H1 (cell line): ENCODE data around the gene RAB40C. TPM values are rescaled to one million over a fixed set of nuclear protein-coding genes. Genes with fewer than 3 reads are reported as not detected.
A peak's percentile ranks its signal among the peaks of the same experiment; 100 is the strongest.

Experiments used
- CTCF ChIA-PET: fragments of 300-600 bp; sonication (Branson Sonifier 250); formaldehyde crosslinking; loops from one replicate; lab custom pipeline; 2021; ENCODE audit not compliant: partially characterized antibody; lab: Charles Lee
- POLR2A ChIA-PET: fragments of 300-600 bp; sonication (Branson Sonifier 250); formaldehyde crosslinking; loops from one replicate; lab custom pipeline; 2021; ENCODE audit warnings: inconsistent platforms; ENCODE audit not compliant: partially characterized antibody; lab: Charles Lee
- DNase-seq, 2 experiments: peaks; one replicate each; pipeline versions ENCODE4 v3.0.0 to v3.0.0-alpha.2; 2010 to 2022; ENCODE audit warnings: low spot score in 2 of 2, low read depth in 1 of 2, mixed read lengths in 1 of 2
- FAIRE-seq: peaks from 2 replicates; lab custom pipeline; 2011; peaks lifted over from hg19 to GRCh38; lab: Jason Lieb, UNC
- H2AFZ ChIP-seq: 2 replicates; pipeline ENCODE4 v1.8.1; 2012; ENCODE audit warnings: low read length, inconsistent platforms
- H2AK5ac ChIP-seq: 2 replicates; pipeline ENCODE4 v1.6.1; 2013; ENCODE audit warnings: low read depth, low read length
- H2BK120ac ChIP-seq: replicated peaks from 2 replicates; pipeline ENCODE3; 2013; ENCODE audit warnings: low read depth, low read length, inconsistent platforms
- H2BK12ac ChIP-seq: 2 replicates; pipeline ENCODE4 v1.6.1; 2013; ENCODE audit warnings: low read depth, low read length
- H2BK15ac ChIP-seq: 2 replicates; pipeline ENCODE4 v1.6.1; 2013; ENCODE audit warnings: low read length
- H2BK20ac ChIP-seq: 2 replicates; pipeline ENCODE4 v1.6.1; 2013; ENCODE audit warnings: low read length
- H2BK5ac ChIP-seq: 2 replicates; pipeline ENCODE4 v1.6.1; 2013; ENCODE audit warnings: low read depth, low read length
- H3K14ac ChIP-seq: 2 replicates; pipeline ENCODE4 v1.6.1; 2013; ENCODE audit warnings: inconsistent platforms; ENCODE audit not compliant: insufficient read length
- H3K18ac ChIP-seq: 2 replicates; pipeline ENCODE4 v1.6.1; 2013; ENCODE audit warnings: low read length; ENCODE audit errors: extremely low read depth
- H3K23ac ChIP-seq: 2 replicates; pipeline ENCODE4 v1.6.1; 2013; ENCODE audit warnings: inconsistent platforms; ENCODE audit not compliant: insufficient read length
- H3K23me2 ChIP-seq: 2 replicates; pipeline ENCODE4 v1.6.1; 2013; ENCODE audit warnings: low read depth, low read length
- H3K27ac ChIP-seq: 2 replicates; pipeline ENCODE4 v1.6.1; 2011; ENCODE audit warnings: low read depth, low read length, inconsistent platforms
- H3K27me3 ChIP-seq, 4 experiments: replicated peaks in 1 of 4; 1 replicate in 1 of 4; 2 replicates in 3 of 4; pipeline versions ENCODE4 v1.6.1 to v1.8.1; 2011 to 2013; ENCODE audit warnings: low read length in 3 of 4, mild to moderate bottlenecking in 3 of 4, inconsistent platforms in 2 of 4, mixed read lengths in 2 of 4, moderate library complexity in 1 of 4; ENCODE audit not compliant: control insufficient read depth in 3 of 4, insufficient read depth in 3 of 4; ENCODE audit errors: extremely low read depth in 1 of 4
- H3K36me3 ChIP-seq, 4 experiments: 2 replicates each; pipeline versions ENCODE4 v1.6.1 to v1.8.1; 2011 to 2013; ENCODE audit warnings: mild to moderate bottlenecking in 4 of 4, low read length in 3 of 4, moderate library complexity in 2 of 4, control low read depth in 1 of 4, inconsistent platforms in 1 of 4; ENCODE audit not compliant: insufficient read depth in 4 of 4, control insufficient read depth in 2 of 4
- H3K4ac ChIP-seq: replicated peaks from 2 replicates; pipeline ENCODE3; 2013; ENCODE audit warnings: low read length, low read depth, mixed read lengths, inconsistent platforms; ENCODE audit not compliant: insufficient read length
- H3K4me1 ChIP-seq, 4 experiments: replicated peaks in 1 of 4; 1 replicate in 1 of 4; 2 replicates in 3 of 4; pipeline versions ENCODE4 v1.6.1 to v1.8.1; 2011 to 2013; ENCODE audit warnings: low read length in 3 of 4, inconsistent platforms in 2 of 4, mixed read lengths in 1 of 4; ENCODE audit not compliant: insufficient read depth in 4 of 4, control insufficient read depth in 3 of 4
- H3K4me2 ChIP-seq, 2 experiments: 2 replicates each; pipeline versions ENCODE4 v1.6.1 to v1.8.1; 2011 to 2013; ENCODE audit warnings: low read depth in 2 of 2, low read length in 2 of 2, control low read depth in 1 of 2, inconsistent platforms in 1 of 2, mild to moderate bottlenecking in 1 of 2; ENCODE audit not compliant: insufficient read depth in 1 of 2
- H3K4me3 ChIP-seq, 4 experiments: fragments of 200-600, 300-600 bp in 1 of 4; sonication (generic), shearing (Covaris generic), sonication (Bioruptor Twin) in 1 of 4; 2 replicates each; pipeline versions ENCODE4 v1.5.1 to v1.8.1; 2011 to 2016; ENCODE audit warnings: low read length in 4 of 4, low read depth in 3 of 4, control low read depth in 2 of 4, inconsistent platforms in 2 of 4, mild to moderate bottlenecking in 2 of 4, mixed read lengths in 1 of 4, moderate library complexity in 1 of 4; ENCODE audit not compliant: insufficient read depth in 2 of 4; ENCODE audit errors: extremely low read depth in 1 of 4
- H3K56ac ChIP-seq: replicated peaks from 2 replicates; pipeline ENCODE3; 2013; ENCODE audit warnings: low read depth, mild to moderate bottlenecking, mixed read lengths, low read length, inconsistent platforms; ENCODE audit not compliant: insufficient read length
- H3K79me1 ChIP-seq: 2 replicates; pipeline ENCODE4 v1.6.1; 2013; ENCODE audit warnings: low read depth, low read length, control low read depth
- H3K79me2 ChIP-seq, 2 experiments: 2 replicates each; pipeline versions ENCODE4 v1.6.1 to v1.8.1; 2012 to 2013; ENCODE audit warnings: low read length in 2 of 2, mild to moderate bottlenecking in 2 of 2, inconsistent platforms in 1 of 2; ENCODE audit not compliant: insufficient read depth in 2 of 2, control insufficient read depth in 1 of 2
- H3K9ac ChIP-seq, 4 experiments: replicated peaks in 1 of 4; 1 replicate in 1 of 4; 2 replicates in 3 of 4; pipeline versions ENCODE4 v1.6.1 to v1.8.1; 2011 to 2013; ENCODE audit warnings: low read depth in 3 of 4, low read length in 3 of 4, control low read depth in 2 of 4, mild to moderate bottlenecking in 2 of 4, moderate library complexity in 2 of 4, inconsistent platforms in 1 of 4; ENCODE audit errors: extremely low read depth in 1 of 4
- H3K9me3 ChIP-seq, 2 experiments: 2 replicates each; pipeline versions ENCODE4 v1.6.1 to v1.8.1; 2012 to 2013; ENCODE audit warnings: mild to moderate bottlenecking in 2 of 2, moderate library complexity in 2 of 2, control low read depth in 1 of 2, inconsistent platforms in 1 of 2, low read depth in 1 of 2, low read length in 1 of 2, mixed read lengths in 1 of 2; ENCODE audit not compliant: insufficient read depth in 2 of 2
- H4K20me1 ChIP-seq, 2 experiments: replicated peaks in 1 of 2; 2 replicates each; pipeline versions ENCODE3 to v1.8.1; 2011 to 2013; ENCODE audit warnings: inconsistent platforms in 2 of 2, low read length in 2 of 2, mild to moderate bottlenecking in 1 of 2; ENCODE audit not compliant: insufficient read depth in 2 of 2, control insufficient read depth in 1 of 2
- H4K5ac ChIP-seq: 2 replicates; pipeline ENCODE4 v1.6.1; 2013; ENCODE audit warnings: low read length, low read depth, mixed read lengths, inconsistent platforms; ENCODE audit not compliant: insufficient read length
- H4K8ac ChIP-seq: 2 replicates; pipeline ENCODE4 v1.8.0; 2013; ENCODE audit warnings: mild to moderate bottlenecking, moderate library complexity, low read length, inconsistent platforms; ENCODE audit not compliant: insufficient read depth; ENCODE audit errors: extremely low read depth
- H4K91ac ChIP-seq: replicated peaks from 2 replicates; pipeline ENCODE3; 2013; ENCODE audit warnings: low read length, mixed read lengths, inconsistent platforms; ENCODE audit not compliant: insufficient read length
- EP300 ChIP-seq, 2 experiments: IDR thresholded peaks; 1 replicate in 1 of 2; 2 replicates in 1 of 2; pipeline ENCODE4 v1.6.1; 2011 to 2012; ENCODE audit warnings: low read depth in 2 of 2, low read length in 2 of 2, mild to moderate bottlenecking in 2 of 2, borderline replicate concordance in 1 of 2, inconsistent platforms in 1 of 2, moderate library complexity in 1 of 2
- EZH2 ChIP-seq: fragments of 200-600 bp; sonication (generic); IDR thresholded peaks from 2 replicates; pipeline ENCODE4 v1.7.1; 2012; ENCODE audit warnings: low read depth, mild to moderate bottlenecking, moderate library complexity, low read length, inconsistent platforms; ENCODE audit not compliant: severe bottlenecking
- HDAC2 ChIP-seq, 2 experiments: fragments of 300-600 bp in 1 of 2; sonication (generic) in 1 of 2; IDR thresholded peaks; 2 replicates each; pipeline ENCODE4 v1.6.1; 2011 to 2012; ENCODE audit warnings: low read depth in 2 of 2, low read length in 2 of 2, mild to moderate bottlenecking in 2 of 2, moderate library complexity in 2 of 2, borderline replicate concordance in 1 of 2, inconsistent platforms in 1 of 2
- JUN ChIP-seq: IDR thresholded peaks from 2 replicates; pipeline ENCODE4 v1.6.1; 2011; ENCODE audit warnings: low read depth, mild to moderate bottlenecking, improper control_type of control experiment, low read length
- KDM4A ChIP-seq: IDR thresholded peaks from one replicate; pipeline ENCODE4 v1.7.1; 2012; ENCODE audit warnings: low read depth, mild to moderate bottlenecking, moderate library complexity, low read length, inconsistent platforms; ENCODE audit not compliant: severe bottlenecking
- TCF12 ChIP-seq: IDR thresholded peaks from 2 replicates; pipeline ENCODE4 v1.6.1; 2011; ENCODE audit warnings: low read depth, mild to moderate bottlenecking, low read length
- WGBS, 2 experiments: shearing (Covaris generic) in 1 of 2; methylation state at CpG; one replicate each; pipeline versions ENCODE4 v1.1.6 to v1.1.7; 2013 to 2015; ENCODE audit warnings: low lambda C conversion rate in 2 of 2, mixed read lengths in 2 of 2, inconsistent platforms in 1 of 2, low coverage in 1 of 2, missing lambda C conversion rate in 1 of 2; ENCODE audit not compliant: insufficient replicate concordance in 2 of 2, insufficient coverage in 1 of 2, insufficient read length in 1 of 2; ENCODE audit errors: extremely low coverage in 1 of 2, missing lambda C conversion rate in 1 of 2; 5-methylcytosine and 5-hydroxymethylcytosine counted together
- polyA plus RNA-seq, 7 experiments: library from polyadenylated mRNA; depleted of rRNA in 3 of 7; stranded (reverse) in 5 of 7; unstranded in 2 of 7; fragments of >200 nt in 5 of 7; fragments of 200-250 nt in 2 of 7; gene quantifications; 1 replicate in 5 of 7; 2 replicates in 1 of 7; 4 replicates in 1 of 7; pipeline versions ENCODE4 v1.2.1 to v1.2.3, GENCODE V29; 2011 to 2013; ENCODE audit warnings: missing spikeins in 2 of 7, mixed read lengths in 2 of 7
- total RNA-seq: library from RNA; stranded (reverse); fragmentation: NEBNext Ultra II Directional; extraction: Animal tissue kit (Norgen Biotek cat#: 25700); gene quantifications from 2 replicates; pipeline ENCODE4 v1.2.1, GENCODE V29; 2021
- TF ChIP-seq, protein P1 (sequence below), 3 experiments: IDR thresholded peaks; 1 replicate in 2 of 3; 2 replicates in 1 of 3; pipeline versions ENCODE4 v1.5.1 to v1.6.1; 2011; ENCODE audit warnings: low read length in 3 of 3, mild to moderate bottlenecking in 3 of 3, inconsistent platforms in 2 of 3, low read depth in 1 of 3, moderate library complexity in 1 of 3; ENCODE audit not compliant: insufficient read depth in 1 of 3; ENCODE audit errors: control extremely low read depth in 1 of 3

The RAB40C gene
- total and polyA plus RNA-seq, 2 of the 8 experiments (the other 6 are each of a cell fraction or from before 2014, with no cell fraction given) = 13.9 to 15.6 TPM

DNA sequence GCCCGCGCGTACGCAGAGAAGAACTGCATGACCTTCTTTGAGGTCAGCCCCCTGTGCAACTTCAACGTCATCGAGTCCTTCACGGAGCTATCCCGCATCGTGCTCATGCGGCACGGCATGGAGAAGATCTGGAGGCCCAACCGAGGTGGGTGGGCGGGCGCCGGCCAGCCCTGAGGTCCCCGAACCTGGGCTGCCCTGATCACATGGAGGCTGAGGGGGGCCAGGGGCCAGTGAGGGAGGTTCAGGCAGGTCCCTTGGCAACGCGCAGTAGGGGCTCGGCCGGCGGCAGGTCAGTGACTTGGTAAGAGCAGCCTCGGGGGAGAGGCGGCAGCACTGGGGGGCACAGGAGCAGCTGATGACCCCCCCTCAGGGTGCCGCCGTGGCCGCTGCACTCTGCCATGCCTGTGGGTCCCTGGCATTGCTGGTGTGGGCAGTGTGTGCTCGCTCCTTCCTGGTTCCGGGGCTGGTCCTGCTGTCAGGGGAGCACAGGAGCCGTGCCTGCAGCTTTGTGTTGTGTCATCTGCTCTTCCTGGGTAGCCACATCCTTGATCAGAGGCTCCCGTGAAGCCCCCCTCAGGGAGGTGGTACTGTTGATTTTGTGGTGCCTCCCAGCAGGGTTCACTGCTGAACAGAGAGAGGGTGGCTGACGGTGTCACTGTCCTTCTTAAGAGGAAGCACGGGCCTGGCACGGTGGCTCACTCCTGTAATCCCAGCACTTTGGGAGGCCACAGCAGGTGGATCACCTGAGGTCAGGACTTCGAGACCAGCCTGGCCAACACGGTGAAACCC lies 36.3 kb downstream of the RAB40C start:
- no peak overlapping the region for H3K56ac ChIP-seq
- H2BK120ac ChIP-seq = no peak overlapping the region
- no peak overlapping the region for H3K18ac ChIP-seq
- H4K91ac ChIP-seq = no peak overlapping the region
- H2BK12ac ChIP-seq = no peak overlapping the region
- POLR2A ChIA-PET = interaction anchor here (2.5 kb wide), 1 partner anchor 10 kb away, joined by 16 read pairs; the partner anchor contains the start of gene METTL26
- H2AFZ ChIP-seq = no peak overlapping the region
- H3K27ac ChIP-seq = no peak overlapping the region
- no peak overlapping the region for H3K14ac ChIP-seq
- CTCF ChIA-PET = interaction anchor here (0.9 to 1.8 kb wide), 3 partner anchors 10 to 86 kb away, joined by 3 to 4 read pairs (median 3); partner anchors contain the start of gene METTL26
- no peak overlapping the region for H3K4me3 ChIP-seq
- no peak overlapping the region for H4K5ac ChIP-seq
- H3K36me3 ChIP-seq = peaks cover 0 to 4% (median 0%) of the 10 kb centered on the region in 4 experiments; a peak in 1 of 8 replicates
- 0 out of 2 replicates have a peak overlapping the region, but pooled peaks have one; percentile 46 for H2BK15ac ChIP-seq
- H3K9ac ChIP-seq = no peak overlapping the region
- H3K79me1 ChIP-seq = peaks cover 4% of the 10 kb centered on the region; the same call in 1 of the 2 replicates
- H2BK20ac ChIP-seq = no peak overlapping the region
- 96% methylated on average over 26 of the region's 35 CpGs; no CpG with 5 or more reads in 1 of the 2 experiments for WGBS, 2 experiments
- H3K79me2 ChIP-seq = no peaks in the 10 kb centered on the region
- no peaks in the 10 kb centered on the region for H3K9me3 ChIP-seq
- no peak for DNase-seq
- peak overlapping the region; percentile 12; the same call in 1 of the 2 replicates for H4K8ac ChIP-seq
- H2AK5ac ChIP-seq = no peak overlapping the region
- peak overlapping the region; percentile 44; the same call in 1 of the 2 replicates for H2BK5ac ChIP-seq
- H3K23ac ChIP-seq = no peak overlapping the region
- FAIRE-seq = no peak
- no peak overlapping the region for H3K4ac ChIP-seq
- H3K4me2 ChIP-seq = no peak overlapping the region
- H4K20me1 ChIP-seq = peaks cover 0 to 2% of the 10 kb centered on the region in 2 experiments
- H3K23me2 ChIP-seq = peaks cover 1% of the 10 kb centered on the region; the same call in 1 of the 2 replicates
- no peaks in the 10 kb centered on the region for H3K27me3 ChIP-seq
- H3K4me1 ChIP-seq = peaks cover 0 to 34% (median 22%) of the 10 kb centered on the region in 4 experiments; a peak in 6 of 7 replicates
- TF ChIP-seq, protein P1, sequence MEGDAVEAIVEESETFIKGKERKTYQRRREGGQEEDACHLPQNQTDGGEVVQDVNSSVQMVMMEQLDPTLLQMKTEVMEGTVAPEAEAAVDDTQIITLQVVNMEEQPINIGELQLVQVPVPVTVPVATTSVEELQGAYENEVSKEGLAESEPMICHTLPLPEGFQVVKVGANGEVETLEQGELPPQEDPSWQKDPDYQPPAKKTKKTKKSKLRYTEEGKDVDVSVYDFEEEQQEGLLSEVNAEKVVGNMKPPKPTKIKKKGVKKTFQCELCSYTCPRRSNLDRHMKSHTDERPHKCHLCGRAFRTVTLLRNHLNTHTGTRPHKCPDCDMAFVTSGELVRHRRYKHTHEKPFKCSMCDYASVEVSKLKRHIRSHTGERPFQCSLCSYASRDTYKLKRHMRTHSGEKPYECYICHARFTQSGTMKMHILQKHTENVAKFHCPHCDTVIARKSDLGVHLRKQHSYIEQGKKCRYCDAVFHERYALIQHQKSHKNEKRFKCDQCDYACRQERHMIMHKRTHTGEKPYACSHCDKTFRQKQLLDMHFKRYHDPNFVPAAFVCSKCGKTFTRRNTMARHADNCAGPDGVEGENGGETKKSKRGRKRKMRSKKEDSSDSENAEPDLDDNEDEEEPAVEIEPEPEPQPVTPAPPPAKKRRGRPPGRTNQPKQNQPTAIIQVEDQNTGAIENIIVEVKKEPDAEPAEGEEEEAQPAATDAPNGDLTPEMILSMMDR (IDR thresholded peaks at IDR 0.05; ENCODE audit: control extremely low read depth in 1 of 3, insufficient read depth in 1 of 3, low read depth in 1 of 3, low read length in 3 of 3) = no peak
- TF ChIP-seq KDM4A (no peak), EZH2 (no peak), TCF12 (no peak), HDAC2 (IDR thresholded peaks at IDR 0.05; ENCODE audit: borderline replicate concordance in 1 of 2, low read depth in 2 of 2, low read length in 2 of 2) (no peak), EP300 (IDR thresholded peaks at IDR 0.05; ENCODE audit: borderline replicate concordance in 1 of 2, low read depth in 2 of 2, low read length in 2 of 2) (no peak), JUN (no peak)
